ENCODE data around the gene ANKRD33B.

- TF ChIP-seq CTCF (IDR thresholded peaks at IDR 0.05; ENCODE audit: control extremely low read depth in 1 of 3, insufficient read depth in 1 of 3, low read depth in 1 of 3, low read length in 3 of 3) (no peak), POLR2AphosphoS5 (IDR thresholded peaks at IDR 0.05; ENCODE audit: low read depth, low read length) (no peak), POLR2A (IDR thresholded peaks at IDR 0.05; ENCODE audit: control extremely low read depth in 1 of 2, low read depth in 2 of 2, low read length in 2 of 2) (no peak), ATF3 (IDR thresholded peaks at IDR 0.05; ENCODE audit: insufficient read depth, low read depth, low read length) (no peak), EP300 (IDR thresholded peaks at IDR 0.05; ENCODE audit: borderline replicate concordance in 1 of 2, low read depth in 2 of 2, low read length in 2 of 2) (no peak), CREB1 (IDR thresholded peaks at IDR 0.05) (no peak), TAF7 (optimal IDR thresholded peaks at IDR 0.05; ENCODE audit: borderline replicate concordance, low read depth, low read length) (no peak), EZH2 (IDR thresholded peaks at IDR 0.05; ENCODE audit: low read depth, low read length, severe bottlenecking) (no peak), EGR1 (IDR thresholded peaks at IDR 0.05; ENCODE audit: borderline replicate concordance, low read depth, low read length) (no peak), SIX5 (IDR thresholded peaks at IDR 0.05; ENCODE audit: low read depth, low read length) (no peak)
- TF ChIP-seq, protein P1, sequence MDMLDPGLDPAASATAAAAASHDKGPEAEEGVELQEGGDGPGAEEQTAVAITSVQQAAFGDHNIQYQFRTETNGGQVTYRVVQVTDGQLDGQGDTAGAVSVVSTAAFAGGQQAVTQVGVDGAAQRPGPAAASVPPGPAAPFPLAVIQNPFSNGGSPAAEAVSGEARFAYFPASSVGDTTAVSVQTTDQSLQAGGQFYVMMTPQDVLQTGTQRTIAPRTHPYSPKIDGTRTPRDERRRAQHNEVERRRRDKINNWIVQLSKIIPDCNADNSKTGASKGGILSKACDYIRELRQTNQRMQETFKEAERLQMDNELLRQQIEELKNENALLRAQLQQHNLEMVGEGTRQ (IDR thresholded peaks at IDR 0.05; ENCODE audit: low read length): no peak
Observed at GRCh38 chr5:10652606-10653005, 88.7 kb downstream of the ANKRD33B start.
